SJCRH30 (cell line): ENCODE measurements around the gene IQCH. TPM values are rescaled to one million over a fixed set of nuclear protein-coding genes. Genes with fewer than 3 reads are reported as not detected.

Experiments
- DNase-seq, 2 experiments: peaks; one replicate each; pipeline ENCODE4 v3.0.0-alpha.2; 2015 to 2020
- H3K27ac ChIP-seq: fragments of 250-450 bp; sonication (Bioruptor Pico); 2 replicates; pipeline ENCODE4 v1.5.1; 2020; ENCODE audit warnings: mild to moderate bottlenecking, moderate library complexity
- H3K27me3 ChIP-seq: fragments of 250-450 bp; sonication (Bioruptor Pico); 2 replicates; pipeline ENCODE4 v1.5.1; 2020; ENCODE audit warnings: mild to moderate bottlenecking, moderate library complexity
- H3K36me3 ChIP-seq: fragments of 250-450 bp; sonication (Bioruptor Pico); 2 replicates; pipeline ENCODE4 v1.5.1; 2020; ENCODE audit warnings: mild to moderate bottlenecking, moderate library complexity
- H3K4me1 ChIP-seq: fragments of 250-450 bp; sonication (Bioruptor Pico); 2 replicates; pipeline ENCODE4 v1.5.1; 2020; ENCODE audit warnings: mild to moderate bottlenecking, moderate library complexity
- H3K4me3 ChIP-seq: fragments of 250-450 bp; sonication (Bioruptor Pico); 2 replicates; pipeline ENCODE4 v1.5.1; 2020; ENCODE audit warnings: mild to moderate bottlenecking, moderate library complexity
- H3K9me3 ChIP-seq: fragments of 250-450 bp; sonication (Bioruptor Pico); replicated peaks from 2 replicates; pipeline ENCODE4 v1.5.1; 2020; ENCODE audit warnings: mild to moderate bottlenecking, moderate library complexity
- total RNA-seq: library from RNA; depleted of rRNA; stranded (reverse); fragments of >200 nt; shearing (Covaris generic); gene quantifications from 2 replicates; pipeline ENCODE4 v1.2.3, GENCODE V29; 2014

IQCH gene
- total RNA-seq, 1 experiment from 2014 or later: 3.2 TPM

- Histone ChIP-seq H3K4me1 (peaks cover 11% of the 10 kb centered on the region), H3K27me3 (no peaks in the 10 kb centered on the region), H3K27ac (no peak overlapping the region), H3K4me3 (no peak overlapping the region), H3K9me3 (no peaks in the 10 kb centered on the region), H3K36me3 (no peaks in the 10 kb centered on the region)
- DNase-seq: no peak
Observed at GRCh38 chr15:67463488-67463887, 208.9 kb downstream of the IQCH start.

GRCh38 chr15:67465196-67465952, 210.8 kb downstream of the IQCH start:
- DNase-seq: no peak
- H3K4me1 ChIP-seq: peaks cover 19% of the 10 kb centered on the region
- H3K27me3 ChIP-seq: no peaks in the 10 kb centered on the region
- H3K9me3 ChIP-seq: no peaks in the 10 kb centered on the region
- H3K4me3 ChIP-seq: no peak overlapping the region
- no peaks in the 10 kb centered on the region for H3K36me3 ChIP-seq
- no peak overlapping the region for H3K27ac ChIP-seq

DNA sequence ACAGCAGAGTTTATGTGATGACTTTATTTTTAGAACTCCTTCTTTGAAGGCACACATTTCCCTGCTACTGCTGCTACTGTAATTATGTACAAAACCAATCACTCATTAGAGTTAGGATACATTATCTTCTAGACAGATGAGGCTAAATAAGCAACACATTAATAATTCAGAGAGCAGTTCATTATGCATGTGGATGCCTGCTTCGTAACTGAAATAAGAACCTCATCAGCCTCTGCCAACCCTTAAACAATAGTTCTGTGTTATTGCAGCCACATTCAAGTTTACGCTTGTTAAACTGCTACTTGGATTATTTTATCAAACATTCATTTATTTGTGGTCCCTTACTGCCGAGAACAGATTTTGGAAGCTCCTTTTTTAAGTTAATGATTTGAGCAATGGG, 213.8 kb downstream of the IQCH start:
- no peak overlapping the region for H3K4me3 ChIP-seq
- DNase-seq: peak; percentile 16 to 68
- no peaks in the 10 kb centered on the region for H3K27me3 ChIP-seq

DNA sequence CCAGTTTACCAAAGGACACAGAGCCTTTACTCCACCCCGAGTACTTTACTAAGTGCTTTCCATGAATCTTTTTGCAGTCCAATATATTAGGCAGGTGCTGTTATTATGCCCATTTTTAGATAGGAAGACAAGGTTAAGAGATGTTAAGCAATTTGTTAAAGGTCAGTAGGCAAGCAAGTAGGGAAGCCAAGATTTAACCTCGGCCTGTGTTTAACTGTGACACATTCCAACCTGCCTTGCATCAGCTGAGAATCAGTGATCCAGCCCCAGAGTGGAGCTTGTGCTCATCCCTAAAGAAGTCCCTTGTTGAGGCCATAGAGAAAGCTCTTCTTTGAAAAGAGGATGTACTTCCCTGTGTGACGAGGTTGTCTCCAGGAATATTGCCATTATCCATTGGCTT, 215.1 kb downstream of the IQCH start:
- Histone ChIP-seq H3K27ac (no peak overlapping the region), H3K36me3 (no peaks in the 10 kb centered on the region), H3K4me3 (no peak overlapping the region), H3K27me3 (no peaks in the 10 kb centered on the region), H3K9me3 (no peaks in the 10 kb centered on the region), H3K4me1 (peaks cover 37% of the 10 kb centered on the region)
- DNase-seq: no peak

More for the DNA sequence above, 213.8 kb downstream of the IQCH start:
- Histone ChIP-seq H3K27ac (peak overlapping the region; percentile 48), H3K36me3 (no peaks in the 10 kb centered on the region), H3K4me1 (peaks cover 35% of the 10 kb centered on the region), H3K9me3 (no peaks in the 10 kb centered on the region)

GRCh38 chr15:67472957-67473356, 218.4 kb downstream of the IQCH start:
- Histone ChIP-seq H3K36me3 (no peaks in the 10 kb centered on the region), H3K4me3 (no peak overlapping the region), H3K27ac (peak overlapping the region; percentile 69), H3K27me3 (no peaks in the 10 kb centered on the region), H3K9me3 (no peaks in the 10 kb centered on the region), H3K4me1 (peaks cover 31% of the 10 kb centered on the region)
- DNase-seq: peak; percentile 55 to 70

GRCh38 chr15:67474405-67475110, 220.0 kb downstream of the IQCH start:
- H3K27me3 ChIP-seq: no peaks in the 10 kb centered on the region
- no peak overlapping the region for H3K4me3 ChIP-seq
- no peaks in the 10 kb centered on the region for H3K9me3 ChIP-seq
- peaks cover 20% of the 10 kb centered on the region for H3K4me1 ChIP-seq
- no peak overlapping the region for H3K27ac ChIP-seq
- no peak for DNase-seq
- no peaks in the 10 kb centered on the region for H3K36me3 ChIP-seq

GRCh38 chr15:67479781-67480505, 225.4 kb downstream of the IQCH start:
- no peak overlapping the region for H3K27ac ChIP-seq
- H3K4me1 ChIP-seq: 0 out of 2 replicates have a peak, but pooled peaks cover 8% of the 10 kb centered on the region
- H3K9me3 ChIP-seq: peaks cover 5% of the 10 kb centered on the region; the same call in 1 of the 2 replicates
- no peaks in the 10 kb centered on the region for H3K27me3 ChIP-seq
- H3K36me3 ChIP-seq: no peaks in the 10 kb centered on the region
- DNase-seq: no peak
- H3K4me3 ChIP-seq: no peak overlapping the region

DNA sequence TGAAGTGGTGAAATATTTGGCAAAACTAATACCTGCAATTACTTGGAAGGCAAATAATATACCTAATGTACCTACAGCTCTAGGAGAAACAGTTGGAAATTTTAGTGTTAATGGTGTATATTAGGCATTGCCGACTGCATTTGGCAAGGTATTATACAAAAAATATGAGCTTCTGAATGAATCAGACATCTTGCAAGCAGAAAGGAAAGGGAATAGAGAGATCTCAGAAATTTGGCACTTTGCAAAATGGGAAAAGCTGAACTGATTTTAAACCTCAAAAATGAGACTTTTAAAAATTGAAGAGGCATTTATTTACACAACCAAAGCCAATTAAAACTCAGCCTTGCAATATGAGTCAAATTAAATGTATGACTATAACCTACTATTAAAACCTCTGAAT, 226.2 kb downstream of the IQCH start:
- Histone ChIP-seq H3K27ac (no peak overlapping the region), H3K36me3 (no peaks in the 10 kb centered on the region), H3K27me3 (no peaks in the 10 kb centered on the region), H3K9me3 (peaks cover 8% of the 10 kb centered on the region; the same call in 1 of the 2 replicates), H3K4me3 (no peak overlapping the region), H3K4me1 (0 out of 2 replicates have a peak, but pooled peaks cover 8% of the 10 kb centered on the region)
- DNase-seq: no peak

DNA sequence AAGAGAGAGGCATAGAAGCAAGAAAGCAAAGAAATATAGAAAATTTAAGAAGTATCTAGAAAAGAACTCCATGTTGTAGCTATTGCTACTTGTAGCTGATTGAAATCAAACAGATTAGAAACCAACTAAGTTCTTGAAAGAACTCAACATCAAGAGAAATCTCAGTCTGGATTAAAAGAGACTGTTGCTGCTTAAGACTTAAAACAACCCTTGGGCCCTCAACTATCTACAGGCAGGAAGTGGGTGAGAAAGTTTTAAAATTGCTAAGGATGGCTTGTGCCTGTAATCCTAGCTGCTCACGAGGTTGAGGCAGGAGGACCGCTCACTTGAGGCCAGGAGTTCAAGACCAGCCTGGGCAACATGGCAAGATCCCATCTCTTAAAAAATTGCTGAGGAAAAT, 227.1 kb downstream of the IQCH start:
- no peak overlapping the region for H3K4me3 ChIP-seq
- DNase-seq: no peak
- H3K36me3 ChIP-seq: no peaks in the 10 kb centered on the region
- H3K9me3 ChIP-seq: peaks cover 8% of the 10 kb centered on the region; the same call in 1 of the 2 replicates
- 0 out of 2 replicates have a peak, but pooled peaks cover 8% of the 10 kb centered on the region for H3K4me1 ChIP-seq
- H3K27ac ChIP-seq: no peak overlapping the region
- no peaks in the 10 kb centered on the region for H3K27me3 ChIP-seq

GRCh38 chr15:67495585-67495984, 241.0 kb downstream of the IQCH start:
- Histone ChIP-seq H3K4me1 (no peaks in the 10 kb centered on the region), H3K27me3 (no peaks in the 10 kb centered on the region), H3K4me3 (no peak overlapping the region), H3K9me3 (no peaks in the 10 kb centered on the region), H3K27ac (no peak overlapping the region), H3K36me3 (no peaks in the 10 kb centered on the region)
- DNase-seq: no peak

DNA sequence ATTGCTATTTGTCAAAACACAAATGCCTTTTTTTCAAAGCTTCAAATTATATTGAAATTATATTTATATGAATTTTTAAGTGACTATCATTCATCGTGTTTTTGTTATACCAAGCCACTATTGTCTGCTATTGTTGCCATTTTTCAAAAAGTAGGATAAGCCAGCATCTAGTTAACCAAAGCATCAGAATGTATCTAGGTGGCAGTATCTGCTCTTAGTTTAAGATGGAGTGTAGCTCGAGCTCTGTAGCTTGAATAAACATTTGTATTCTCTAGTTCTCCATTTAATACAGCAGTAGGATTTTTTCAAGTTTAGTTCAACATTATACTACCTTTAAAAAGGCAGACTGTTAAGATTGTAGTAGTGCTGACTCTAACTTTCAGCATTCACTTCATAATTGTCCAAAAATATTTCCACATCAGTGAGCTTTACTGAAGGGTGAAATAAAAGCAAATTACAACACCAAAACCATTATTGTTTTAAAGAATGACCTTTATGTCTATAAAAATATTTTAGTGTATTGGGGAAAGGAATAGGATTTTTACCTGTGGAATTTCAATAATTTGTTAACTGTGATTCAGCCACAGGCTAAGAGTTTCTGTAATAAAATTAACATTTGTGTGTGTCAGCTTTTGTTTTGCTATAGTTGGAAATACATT, 246.7 kb downstream of the IQCH start:
- Histone ChIP-seq H3K36me3 (no peaks in the 10 kb centered on the region), H3K9me3 (no peaks in the 10 kb centered on the region), H3K4me3 (no peak overlapping the region), H3K27me3 (no peaks in the 10 kb centered on the region), H3K4me1 (no peaks in the 10 kb centered on the region; the same call in 1 of the 2 replicates), H3K27ac (no peak overlapping the region)
- peak in 1 of 2 experiments; percentile 33 for DNase-seq

DNA sequence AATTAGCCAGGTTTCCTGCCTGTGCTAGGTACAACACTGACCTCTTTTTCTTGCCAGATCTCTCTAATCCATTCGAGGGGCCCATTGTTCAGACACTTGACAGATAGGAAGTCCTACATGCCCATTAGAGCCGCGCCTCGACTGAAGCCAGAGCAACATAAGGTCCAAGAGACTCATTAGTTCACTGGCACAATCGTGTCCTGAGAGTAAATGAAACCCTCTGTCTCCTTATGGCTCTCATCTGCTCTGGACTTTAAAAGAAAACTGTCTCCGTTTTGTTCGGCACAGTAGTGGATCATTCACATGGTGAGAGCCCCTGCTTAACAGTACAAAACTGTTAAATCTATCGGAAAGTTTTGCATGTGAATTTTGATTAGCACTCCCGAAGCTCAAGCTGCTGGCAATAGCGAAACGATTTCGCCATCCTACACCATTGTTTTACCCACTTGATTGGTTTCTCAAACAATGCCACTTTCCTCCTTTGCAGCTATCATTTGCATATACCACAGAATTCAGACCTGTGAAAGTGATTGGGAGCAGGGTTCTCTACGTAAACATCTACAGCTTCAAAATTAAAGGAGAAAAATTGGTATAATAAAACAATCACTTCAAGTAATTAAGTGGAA, 247.4 kb downstream of the IQCH start:
- Histone ChIP-seq H3K4me3 (no peak overlapping the region), H3K36me3 (no peaks in the 10 kb centered on the region), H3K4me1 (no peaks in the 10 kb centered on the region; the same call in 1 of the 2 replicates), H3K27me3 (no peaks in the 10 kb centered on the region), H3K9me3 (no peaks in the 10 kb centered on the region), H3K27ac (no peak overlapping the region)
- no peak for DNase-seq

DNA sequence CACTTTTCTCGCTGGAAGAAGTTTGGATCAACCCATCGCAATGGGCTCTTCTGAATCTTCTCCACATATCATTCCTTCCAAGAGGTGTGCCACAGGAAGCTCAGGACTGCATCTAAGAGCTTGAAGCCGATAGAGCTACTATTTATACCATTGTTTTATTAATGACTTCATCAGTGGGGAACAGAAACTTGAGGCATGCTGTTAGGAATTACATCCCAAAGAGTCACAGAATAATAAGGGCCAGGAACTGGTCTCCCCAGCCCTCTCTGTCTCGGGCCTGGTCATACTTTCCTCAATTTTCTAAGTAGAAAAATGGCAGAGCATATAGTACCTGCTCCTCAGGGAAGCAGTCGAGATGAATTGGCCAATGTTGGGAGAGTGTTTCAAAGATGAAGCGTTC, 249.5 kb downstream of the IQCH start:
- no peak overlapping the region for H3K27ac ChIP-seq

DNA sequence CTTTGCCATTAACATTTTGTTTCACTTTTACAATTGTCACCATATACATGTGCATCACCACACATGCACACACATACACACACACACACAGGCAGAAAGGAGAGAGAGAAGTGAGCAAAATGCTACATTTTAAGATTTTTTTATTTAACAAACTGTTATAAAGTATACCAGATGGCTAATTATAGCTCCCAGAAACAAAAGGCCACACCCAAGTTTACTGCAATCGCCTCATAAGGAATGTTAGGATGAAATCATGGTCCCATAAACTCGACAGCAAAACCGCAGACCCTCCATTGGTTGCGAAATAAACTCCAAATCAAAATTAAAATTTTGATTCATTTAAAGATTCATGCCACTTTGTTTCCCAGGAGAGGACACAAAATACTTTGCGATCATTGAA, 250.2 kb downstream of the IQCH start:
- no peaks in the 10 kb centered on the region for H3K27me3 ChIP-seq
- H3K27ac ChIP-seq: no peak overlapping the region
- H3K9me3 ChIP-seq: no peaks in the 10 kb centered on the region
- no peak overlapping the region for H3K4me3 ChIP-seq
- no peak for DNase-seq
- no peaks in the 10 kb centered on the region for H3K36me3 ChIP-seq
- H3K4me1 ChIP-seq: no peaks in the 10 kb centered on the region; the same call in 1 of the 2 replicates

More for the DNA sequence above, 249.5 kb downstream of the IQCH start:
- H3K4me1 ChIP-seq: no peaks in the 10 kb centered on the region; the same call in 1 of the 2 replicates
- no peak for DNase-seq
- H3K27me3 ChIP-seq: no peaks in the 10 kb centered on the region
- no peaks in the 10 kb centered on the region for H3K9me3 ChIP-seq
- H3K4me3 ChIP-seq: no peak overlapping the region
- H3K36me3 ChIP-seq: no peaks in the 10 kb centered on the region
